ENCODE data around the gene TEX13C.

Gene TEX13C

DNA sequence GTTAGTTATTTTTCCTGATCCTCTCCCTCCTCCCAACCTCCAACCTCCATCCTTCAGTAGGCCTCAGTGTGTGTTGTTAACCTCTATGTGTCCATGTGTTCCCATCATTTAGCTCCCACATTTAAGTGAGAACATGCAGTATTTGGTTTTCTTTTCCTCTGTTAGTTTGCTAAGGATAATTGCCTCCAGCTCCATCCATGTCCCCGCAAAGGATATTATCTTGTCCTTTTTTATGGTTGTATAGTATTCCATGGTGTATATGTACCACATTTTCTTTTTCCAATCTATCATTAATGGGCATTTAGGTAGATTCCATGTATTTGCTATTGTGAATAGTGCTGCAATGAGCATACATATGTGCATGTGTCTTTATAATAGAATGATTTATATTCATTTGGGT, 54.5 kb downstream of the TEX13C start:
- Histone ChIP-seq H3K9me2 (replicated peaks; ENCODE audit: control insufficient read depth, low read length) (no peaks in the 10 kb centered on the region), H3F3A (ENCODE audit: control insufficient read depth, insufficient read depth) (no peaks in the 10 kb centered on the region), H3K4me2 (ENCODE audit: low read length) (no peak overlapping the region), H4K20me1 (ENCODE audit: control insufficient read depth, insufficient read depth, low read depth, low read length) (no peaks in the 10 kb centered on the region), H3K27ac (ENCODE audit: low read depth, low read length) (no peak overlapping the region), H3K79me2 (ENCODE audit: control insufficient read depth, low read length) (no peaks in the 10 kb centered on the region), H3K36me3 (ENCODE audit: control insufficient read depth, low read length) (no peaks in the 10 kb centered on the region), H3K9me3 (ENCODE audit: control insufficient read depth, insufficient read depth, low read length) (no peaks in the 10 kb centered on the region), H3K27me3 (ENCODE audit: control insufficient read depth, low read length) (no peaks in the 10 kb centered on the region), H3K4me1 (ENCODE audit: control insufficient read depth, low read length) (no peaks in the 10 kb centered on the region), H3K4me3 (ENCODE audit: low read length) (no peak overlapping the region)
- TF ChIP-seq, protein P1, sequence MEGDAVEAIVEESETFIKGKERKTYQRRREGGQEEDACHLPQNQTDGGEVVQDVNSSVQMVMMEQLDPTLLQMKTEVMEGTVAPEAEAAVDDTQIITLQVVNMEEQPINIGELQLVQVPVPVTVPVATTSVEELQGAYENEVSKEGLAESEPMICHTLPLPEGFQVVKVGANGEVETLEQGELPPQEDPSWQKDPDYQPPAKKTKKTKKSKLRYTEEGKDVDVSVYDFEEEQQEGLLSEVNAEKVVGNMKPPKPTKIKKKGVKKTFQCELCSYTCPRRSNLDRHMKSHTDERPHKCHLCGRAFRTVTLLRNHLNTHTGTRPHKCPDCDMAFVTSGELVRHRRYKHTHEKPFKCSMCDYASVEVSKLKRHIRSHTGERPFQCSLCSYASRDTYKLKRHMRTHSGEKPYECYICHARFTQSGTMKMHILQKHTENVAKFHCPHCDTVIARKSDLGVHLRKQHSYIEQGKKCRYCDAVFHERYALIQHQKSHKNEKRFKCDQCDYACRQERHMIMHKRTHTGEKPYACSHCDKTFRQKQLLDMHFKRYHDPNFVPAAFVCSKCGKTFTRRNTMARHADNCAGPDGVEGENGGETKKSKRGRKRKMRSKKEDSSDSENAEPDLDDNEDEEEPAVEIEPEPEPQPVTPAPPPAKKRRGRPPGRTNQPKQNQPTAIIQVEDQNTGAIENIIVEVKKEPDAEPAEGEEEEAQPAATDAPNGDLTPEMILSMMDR (IDR thresholded peaks at IDR 0.05; ENCODE audit: low read depth, low read length, poor library complexity, severe bottlenecking) = no peak
- no peak for TF ChIP-seq EZH2phosphoT487 (IDR thresholded peaks at IDR 0.05; ENCODE audit: borderline replicate concordance, low read length)

Measured in DOHH2 (cell line).